AG04449 (cell line): ENCODE data around the gene POU2AF1.

Experiments used
- CTCF ChIA-PET: fragments of 350-600 bp; formaldehyde crosslinking; extraction: SDS; loops from one replicate; lab custom pipeline; 2021; ENCODE audit warnings: antibody characterized with exemption; lab: Yijun Ruan, JAX
- POLR2A ChIA-PET: fragments of 400-600, 350-600 bp; formaldehyde crosslinking; extraction: SDS; loops from one replicate; lab custom pipeline; 2020; ENCODE audit warnings: antibody characterized with exemption, inconsistent platforms; lab: Yijun Ruan, JAX
- DNase-seq: peaks from one replicate; pipeline ENCODE4 v3.0.0-alpha.2; 2010; ENCODE audit warnings: low read depth, low spot score
- H3K4me3 ChIP-seq: 2 replicates; pipeline ENCODE4 v1.5.1; 2011; ENCODE audit warnings: low read depth, mild to moderate bottlenecking, control low read depth, low read length
- TF ChIP-seq, protein P1 (sequence below): IDR thresholded peaks from one replicate; pipeline ENCODE4 v1.5.1; 2011; ENCODE audit warnings: mild to moderate bottlenecking, moderate library complexity, low read length, control low read depth, inconsistent platforms; ENCODE audit not compliant: insufficient read depth; ENCODE audit errors: missing control alignments

Gene POU2AF1

DNA sequence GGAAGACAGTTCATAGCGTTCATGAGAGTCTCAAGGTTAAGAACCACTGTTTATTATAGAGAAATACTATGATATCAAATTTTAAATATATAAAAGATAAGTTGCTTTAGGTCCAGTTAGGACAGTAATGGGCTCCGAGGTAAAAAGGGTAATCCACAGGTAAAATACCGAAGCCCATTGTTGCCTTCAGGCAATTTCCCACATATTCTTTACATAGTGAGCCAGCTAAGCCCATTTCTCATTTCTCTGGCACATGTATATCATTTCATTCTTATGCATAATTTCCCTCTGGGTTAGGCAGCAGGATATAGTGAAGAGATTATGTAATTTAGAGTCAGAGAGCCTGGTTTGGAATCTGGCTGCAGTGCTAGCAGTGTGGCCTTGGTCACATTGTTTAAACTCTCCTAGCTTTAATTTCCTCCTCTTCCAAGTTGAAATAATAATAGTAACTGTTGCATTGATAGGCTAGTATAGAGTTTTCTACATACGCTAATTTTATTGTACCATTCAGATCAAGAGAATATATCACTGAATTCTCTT is 7.6 kb upstream of the POU2AF1 start:
- CTCF ChIA-PET: no interaction called here
- no peak for DNase-seq
- POLR2A ChIA-PET: no interaction called here
- H3K4me3 ChIP-seq: no peak overlapping the region
- TF ChIP-seq, protein P1, sequence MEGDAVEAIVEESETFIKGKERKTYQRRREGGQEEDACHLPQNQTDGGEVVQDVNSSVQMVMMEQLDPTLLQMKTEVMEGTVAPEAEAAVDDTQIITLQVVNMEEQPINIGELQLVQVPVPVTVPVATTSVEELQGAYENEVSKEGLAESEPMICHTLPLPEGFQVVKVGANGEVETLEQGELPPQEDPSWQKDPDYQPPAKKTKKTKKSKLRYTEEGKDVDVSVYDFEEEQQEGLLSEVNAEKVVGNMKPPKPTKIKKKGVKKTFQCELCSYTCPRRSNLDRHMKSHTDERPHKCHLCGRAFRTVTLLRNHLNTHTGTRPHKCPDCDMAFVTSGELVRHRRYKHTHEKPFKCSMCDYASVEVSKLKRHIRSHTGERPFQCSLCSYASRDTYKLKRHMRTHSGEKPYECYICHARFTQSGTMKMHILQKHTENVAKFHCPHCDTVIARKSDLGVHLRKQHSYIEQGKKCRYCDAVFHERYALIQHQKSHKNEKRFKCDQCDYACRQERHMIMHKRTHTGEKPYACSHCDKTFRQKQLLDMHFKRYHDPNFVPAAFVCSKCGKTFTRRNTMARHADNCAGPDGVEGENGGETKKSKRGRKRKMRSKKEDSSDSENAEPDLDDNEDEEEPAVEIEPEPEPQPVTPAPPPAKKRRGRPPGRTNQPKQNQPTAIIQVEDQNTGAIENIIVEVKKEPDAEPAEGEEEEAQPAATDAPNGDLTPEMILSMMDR: no peak

DNA sequence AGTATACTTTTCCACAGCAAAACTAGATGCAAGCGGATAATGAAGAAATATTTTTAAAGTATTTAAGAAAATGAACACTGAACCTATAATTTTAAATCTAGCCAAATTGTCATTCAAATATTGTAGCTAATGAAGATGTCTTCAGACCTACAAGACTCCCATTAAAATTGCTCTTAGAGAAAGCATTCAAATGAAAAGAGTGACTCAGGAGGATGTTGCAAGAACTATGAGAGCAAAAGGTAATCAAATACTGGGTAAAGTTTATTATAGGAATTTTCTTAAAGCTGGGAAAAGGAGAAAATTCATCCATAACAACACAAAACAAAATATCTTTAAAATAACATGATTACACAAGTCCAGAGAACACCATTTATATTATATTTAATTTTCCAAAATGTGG is 5.4 kb upstream of the POU2AF1 start:
- ChIA-PET CTCF (interaction anchor here (1.6 kb wide), 1 partner anchor 61 kb away, joined by 3 read pairs; no protein-coding TSS in a partner anchor), POLR2A (no interaction called here)
- TF ChIP-seq, protein P1: no peak
- no peak overlapping the region for H3K4me3 ChIP-seq
- DNase-seq: no peak

DNA sequence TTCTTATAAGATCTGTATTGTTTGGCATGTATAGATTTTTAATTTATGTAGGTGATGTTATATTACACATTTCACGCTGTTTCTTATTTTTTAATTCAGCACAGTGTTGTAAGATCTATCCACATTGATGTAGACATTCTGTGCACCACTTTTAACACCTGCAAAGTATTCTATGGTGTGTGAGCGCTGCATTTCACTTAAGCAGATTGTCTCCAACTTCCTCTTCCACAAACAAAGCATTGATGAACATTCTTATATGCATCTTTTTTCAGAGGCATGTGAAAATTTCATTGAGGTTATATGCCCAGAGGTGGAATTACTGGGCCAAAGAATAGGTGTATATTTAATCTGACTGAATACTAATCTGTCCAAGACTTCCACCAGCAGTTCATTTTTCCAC is 3.4 kb upstream of the POU2AF1 start:
- TF ChIP-seq, protein P1: no peak
- CTCF ChIA-PET: interaction anchor here (1.3 kb wide), 1 partner anchor 73 kb away, joined by 3 read pairs; no protein-coding TSS in a partner anchor
- POLR2A ChIA-PET: no interaction called here
- H3K4me3 ChIP-seq: no peak overlapping the region
- DNase-seq: no peak

DNA sequence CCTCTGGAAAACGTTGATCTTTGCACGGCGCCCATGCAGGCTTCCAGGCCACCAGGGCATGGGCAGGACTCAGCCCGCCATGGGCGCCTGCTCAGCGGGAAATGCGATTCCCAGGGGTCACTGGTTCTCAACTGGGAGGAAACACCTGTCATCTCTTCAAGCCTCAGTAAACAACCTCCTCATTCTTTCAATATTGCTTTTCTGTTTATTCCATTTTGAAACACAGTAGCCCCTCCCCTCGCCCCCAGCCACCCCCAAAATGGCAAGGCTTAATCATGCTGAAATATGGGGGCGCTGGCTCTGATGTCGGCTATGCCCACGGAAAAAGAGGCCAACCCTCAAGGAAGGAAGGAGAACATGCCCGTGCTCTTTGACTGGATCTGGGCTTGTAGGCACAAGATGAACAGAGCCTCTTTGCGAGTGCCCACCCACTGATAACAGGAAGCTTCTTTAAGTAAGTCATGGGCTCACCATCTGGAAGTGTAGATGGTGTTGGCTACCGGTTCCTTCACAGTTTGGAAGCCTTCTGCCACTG is 594 bp upstream of the POU2AF1 start:
- CTCF ChIA-PET: no interaction called here
- TF ChIP-seq, protein P1: no peak
- no peak for DNase-seq
- H3K4me3 ChIP-seq: no peak overlapping the region
- POLR2A ChIA-PET: no interaction called here

DNA sequence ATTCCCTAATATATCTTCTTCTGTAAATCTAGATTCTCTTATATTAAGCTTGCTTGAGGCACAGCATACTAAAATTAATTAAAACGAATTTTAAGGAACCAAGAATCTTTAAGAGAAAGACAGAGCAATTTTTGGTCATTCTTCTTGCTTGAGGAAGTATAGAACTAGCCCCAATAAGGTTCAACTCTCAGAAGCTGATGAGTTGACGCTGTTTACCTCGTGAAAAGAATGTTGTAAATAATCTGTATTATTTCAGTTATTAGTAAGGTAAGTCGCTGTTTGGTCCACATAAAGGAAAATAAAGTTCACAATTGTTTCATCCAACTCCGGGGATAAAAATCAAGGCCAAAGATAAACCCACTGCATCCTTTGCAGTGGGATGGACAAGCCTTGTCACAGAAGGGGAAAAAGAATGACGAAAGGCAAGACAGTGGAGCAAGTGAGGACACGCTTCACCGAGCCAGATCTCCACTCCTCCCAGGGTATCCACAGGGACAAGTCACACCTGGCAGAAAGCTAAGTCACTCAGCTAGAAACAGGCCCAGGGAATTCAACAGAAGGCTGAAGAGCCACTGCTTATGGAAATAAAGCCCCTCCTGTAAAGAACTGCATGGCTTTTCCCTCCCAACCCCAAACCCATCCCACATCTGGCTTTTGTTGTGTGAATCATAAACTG is 752 bp downstream of the POU2AF1 start:
- CTCF ChIA-PET: no interaction called here
- H3K4me3 ChIP-seq: no peak overlapping the region
- POLR2A ChIA-PET: no interaction called here
- TF ChIP-seq, protein P1: no peak
- DNase-seq: no peak

DNA sequence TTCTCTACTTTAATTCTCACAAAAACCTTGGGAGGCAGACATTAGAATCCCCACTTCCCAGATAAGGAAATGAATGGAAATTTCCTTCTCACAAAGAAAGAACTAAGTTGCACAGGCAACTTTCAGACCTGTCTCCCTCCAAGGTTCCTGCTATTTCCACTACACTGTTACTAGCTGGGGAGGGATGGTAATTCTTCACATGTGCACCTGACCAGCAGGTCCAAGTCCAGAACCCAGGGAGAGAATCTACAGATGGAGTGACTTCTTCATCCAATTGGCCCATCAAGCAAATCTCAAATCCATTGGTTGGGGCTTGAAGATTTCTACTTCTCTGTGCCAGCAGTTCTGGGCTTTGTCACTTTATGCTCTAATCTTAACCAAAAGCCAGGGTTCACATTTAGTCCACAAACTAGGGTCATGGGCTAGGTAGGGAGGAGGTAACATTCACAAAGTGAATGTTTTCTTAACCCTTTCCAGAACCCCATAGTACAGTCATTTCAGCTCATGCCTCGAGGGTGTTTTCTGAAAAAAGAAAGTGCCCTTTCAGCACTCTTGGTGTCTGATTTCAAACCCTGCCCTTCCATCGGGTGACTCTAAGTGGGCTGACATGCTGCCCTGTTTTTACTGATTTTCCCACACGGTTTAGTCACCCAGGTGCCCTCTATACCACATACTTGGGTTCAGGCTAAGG is 2.7 kb downstream of the POU2AF1 start:
- ChIA-PET CTCF (no interaction called here), POLR2A (no interaction called here)
- H3K4me3 ChIP-seq: no peak overlapping the region
- no peak for DNase-seq
- TF ChIP-seq, protein P1: no peak
